ENCODE results near the gene KCNH4.
"Not testable (repeated sequence)": the region's sequence is repeated elsewhere in the genome, so short reads cannot be mapped to it uniquely, and the experiment has no call there.

The KCNH4 gene

GRCh38 chr17:42191275-42191608 lies 10.3 kb upstream of the KCNH4 start:
- Histone ChIP-seq H3K27ac (ENCODE audit: insufficient read depth in 1 of 2, low read depth in 1 of 2, low read length in 2 of 2, poor library complexity in 1 of 2, severe bottlenecking in 2 of 2) (no peak overlapping the region), H3K27me3 (replicated peaks in 2 of 5; ENCODE audit: control insufficient read depth in 4 of 5, insufficient read depth in 5 of 5, low read length in 4 of 5) (no peaks in the 10 kb centered on the region), H3K4me1 (ENCODE audit: control extremely low read depth in 1 of 4, control insufficient read depth in 4 of 4, insufficient read depth in 4 of 4, low read length in 3 of 4) (peaks cover 2 to 42% (median 31%) of the 10 kb centered on the region in 4 experiments), H3K9me3 (ENCODE audit: control extremely low read depth in 1 of 5, control insufficient read depth in 4 of 5, insufficient read depth in 2 of 5, low read depth in 1 of 5, low read length in 4 of 5) (no peaks in the 10 kb centered on the region), H3K4me3 (ENCODE audit: control insufficient read depth in 1 of 7, extremely low read depth in 1 of 7, insufficient read depth in 4 of 7, low read depth in 2 of 7, low read length in 6 of 7) (no peak overlapping the region), H3K36me3 (ENCODE audit: control insufficient read depth in 4 of 4, insufficient read depth in 4 of 4, low read length in 3 of 4) (peaks cover 0 to 20% (median 13%) of the 10 kb centered on the region in 4 experiments)
- CTCF ChIA-PET: interaction anchor here (0.7 to 1.7 kb wide), 3 partner anchors 10 to 166 kb away, joined by 3 to 4 read pairs (median 4); no protein-coding TSS in a partner anchor
- 100% methylated on average over 4 of the region's 5 CpGs for WGBS (ENCODE audit: insufficient coverage)
- POLR2A ChIA-PET: interaction anchor here (0.6 to 0.8 kb wide), 2 partner anchors 67 to 165 kb away, joined by 3 to 5 read pairs; no protein-coding TSS in a partner anchor
- no peak for DNase-seq

- no peaks in the 10 kb centered on the region for H3K27me3 ChIP-seq (replicated peaks in 2 of 5; ENCODE audit: control insufficient read depth in 4 of 5, insufficient read depth in 5 of 5, low read length in 4 of 5)
- CTCF ChIA-PET: interaction anchor here (0.9 to 1.9 kb wide), 6 partner anchors 9 to 75 kb away, joined by 3 to 4 read pairs (median 4); partner anchors contain the start of gene RAB5C
- no peak overlapping the region for H3K27ac ChIP-seq (ENCODE audit: insufficient read depth in 1 of 2, low read depth in 1 of 2, low read length in 2 of 2, poor library complexity in 1 of 2, severe bottlenecking in 2 of 2)
Measured at GRCh38 chr17:42190491-42191274, 9.7 kb upstream of the KCNH4 start.

GRCh38 chr17:42189651-42189965 lies 8.7 kb upstream of the KCNH4 start:
- Histone ChIP-seq H3K27ac (ENCODE audit: insufficient read depth in 1 of 2, low read depth in 1 of 2, low read length in 2 of 2, poor library complexity in 1 of 2, severe bottlenecking in 2 of 2) (no peak overlapping the region), H3K36me3 (ENCODE audit: control insufficient read depth in 4 of 4, insufficient read depth in 4 of 4, low read length in 3 of 4) (peaks cover 0 to 20% (median 13%) of the 10 kb centered on the region in 4 experiments), H3K9me3 (ENCODE audit: control extremely low read depth in 1 of 5, control insufficient read depth in 4 of 5, insufficient read depth in 2 of 5, low read depth in 1 of 5, low read length in 4 of 5) (no peaks in the 10 kb centered on the region), H3K4me3 (ENCODE audit: control insufficient read depth in 1 of 7, extremely low read depth in 1 of 7, insufficient read depth in 4 of 7, low read depth in 2 of 7, low read length in 6 of 7) (no peak overlapping the region), H3K4me1 (ENCODE audit: control extremely low read depth in 1 of 4, control insufficient read depth in 4 of 4, insufficient read depth in 4 of 4, low read length in 3 of 4) (peaks cover 2 to 44% (median 36%) of the 10 kb centered on the region in 4 experiments), H3K27me3 (replicated peaks in 2 of 5; ENCODE audit: control insufficient read depth in 4 of 5, insufficient read depth in 5 of 5, low read length in 4 of 5) (peaks cover 0 to 2% (median 0%) of the 10 kb centered on the region in 5 experiments)
- DNase-seq: no peak
- CTCF ChIA-PET: interaction anchor here (1.3 to 1.9 kb wide), 6 partner anchors 8 to 72 kb away, joined by 3 to 4 read pairs (median 3); partner anchors contain the start of genes HSPB9 and RAB5C
- POLR2A ChIA-PET: no interaction called here
- 92% methylated on average over 7 of the region's 11 CpGs for whole genome bisulfite sequencing (ENCODE audit: insufficient coverage)

More at GRCh38 chr17:42190491-42191274, 9.7 kb upstream of the KCNH4 start:
- peaks cover 0 to 20% (median 13%) of the 10 kb centered on the region in 4 experiments for H3K36me3 ChIP-seq (ENCODE audit: control insufficient read depth in 4 of 4, insufficient read depth in 4 of 4, low read length in 3 of 4)
- H3K4me3 ChIP-seq (ENCODE audit: control insufficient read depth in 1 of 7, extremely low read depth in 1 of 7, insufficient read depth in 4 of 7, low read depth in 2 of 7, low read length in 6 of 7): no peak overlapping the region
- no peak for DNase-seq
- no peaks in the 10 kb centered on the region for H3K9me3 ChIP-seq (ENCODE audit: control extremely low read depth in 1 of 5, control insufficient read depth in 4 of 5, insufficient read depth in 2 of 5, low read depth in 1 of 5, low read length in 4 of 5)
- WGBS (ENCODE audit: insufficient coverage): 89% methylated on average over 14 of the region's 17 CpGs
- POLR2A ChIA-PET: interaction anchor here (0.8 kb wide), 1 partner anchor 164 kb away, joined by 3 read pairs; no protein-coding TSS in a partner anchor
- H3K4me1 ChIP-seq (ENCODE audit: control extremely low read depth in 1 of 4, control insufficient read depth in 4 of 4, insufficient read depth in 4 of 4, low read length in 3 of 4): peaks cover 2 to 42% (median 31%) of the 10 kb centered on the region in 4 experiments

GRCh38 chr17:42188749-42189650 lies 8.1 kb upstream of the KCNH4 start:
- Histone ChIP-seq H3K36me3 (ENCODE audit: control insufficient read depth in 4 of 4, insufficient read depth in 4 of 4, low read length in 3 of 4) (peaks cover 0 to 20% (median 13%) of the 10 kb centered on the region in 4 experiments), H3K4me1 (ENCODE audit: control extremely low read depth in 1 of 4, control insufficient read depth in 4 of 4, insufficient read depth in 4 of 4, low read length in 3 of 4) (peaks cover 2 to 41% (median 35%) of the 10 kb centered on the region in 4 experiments), H3K27me3 (replicated peaks in 2 of 5; ENCODE audit: control insufficient read depth in 4 of 5, insufficient read depth in 5 of 5, low read length in 4 of 5) (peaks cover 0 to 2% (median 0%) of the 10 kb centered on the region in 5 experiments), H3K27ac (ENCODE audit: insufficient read depth in 1 of 2, low read depth in 1 of 2, low read length in 2 of 2, poor library complexity in 1 of 2, severe bottlenecking in 2 of 2) (no peak overlapping the region), H3K4me3 (ENCODE audit: control insufficient read depth in 1 of 7, extremely low read depth in 1 of 7, insufficient read depth in 4 of 7, low read depth in 2 of 7, low read length in 6 of 7) (no peak overlapping the region), H3K9me3 (ENCODE audit: control extremely low read depth in 1 of 5, control insufficient read depth in 4 of 5, insufficient read depth in 2 of 5, low read depth in 1 of 5, low read length in 4 of 5) (no peaks in the 10 kb centered on the region)
- WGBS (ENCODE audit: insufficient coverage): 79% methylated on average over 15 of the region's 19 CpGs
- ChIA-PET CTCF (interaction anchor here (0.6 to 1.9 kb wide), 11 partner anchors 7 to 295 kb away, joined by 3 to 5 read pairs (median 3); partner anchors contain the start of genes HSPB9 and RAB5C), POLR2A (interaction anchor here (0.6 kb wide), 1 partner anchor 835 kb away, joined by 3 read pairs; no protein-coding TSS in a partner anchor)
- DNase-seq: peak; percentile 54 to 92 (median 91)

DNA sequence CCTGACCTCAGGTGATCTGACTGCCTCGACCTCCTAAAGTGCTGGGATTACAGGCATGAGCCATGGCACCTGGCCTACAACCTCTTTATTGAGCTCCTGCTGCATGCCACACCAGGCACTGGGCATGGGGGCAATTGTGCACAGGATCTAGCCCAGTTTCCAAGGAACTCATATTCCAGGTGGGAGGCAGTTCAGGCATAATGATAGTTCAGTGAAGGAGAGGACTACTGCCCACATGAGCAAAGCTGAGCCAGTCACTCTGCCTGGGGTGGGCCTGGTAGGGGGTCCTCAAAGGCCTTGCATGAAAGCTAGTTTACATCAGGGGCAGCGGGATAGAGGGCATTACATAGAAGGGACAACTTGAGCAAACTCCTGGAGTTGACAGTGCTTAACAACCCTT lies 6.9 kb upstream of the KCNH4 start:
- ChIA-PET CTCF (interaction anchor here (0.5 to 1.9 kb wide), 7 partner anchors 8 to 218 kb away, joined by 3 to 5 read pairs (median 3); no protein-coding TSS in a partner anchor), POLR2A (no interaction called here)
- no peak for DNase-seq
- Histone ChIP-seq H3K4me3 (ENCODE audit: control insufficient read depth in 1 of 7, extremely low read depth in 1 of 7, insufficient read depth in 4 of 7, low read depth in 2 of 7, low read length in 6 of 7) (no peak overlapping the region), H3K27ac (ENCODE audit: insufficient read depth in 1 of 2, low read depth in 1 of 2, low read length in 2 of 2, poor library complexity in 1 of 2, severe bottlenecking in 2 of 2) (no peak overlapping the region), H3K36me3 (ENCODE audit: control insufficient read depth in 4 of 4, insufficient read depth in 4 of 4, low read length in 3 of 4) (peaks cover 0 to 20% (median 12%) of the 10 kb centered on the region in 4 experiments), H3K9me3 (ENCODE audit: control extremely low read depth in 1 of 5, control insufficient read depth in 4 of 5, insufficient read depth in 2 of 5, low read depth in 1 of 5, low read length in 4 of 5) (no peaks in the 10 kb centered on the region), H3K27me3 (replicated peaks in 2 of 5; ENCODE audit: control insufficient read depth in 4 of 5, insufficient read depth in 5 of 5, low read length in 4 of 5) (peaks cover 0 to 2% (median 0%) of the 10 kb centered on the region in 5 experiments), H3K4me1 (ENCODE audit: control extremely low read depth in 1 of 4, control insufficient read depth in 4 of 4, insufficient read depth in 4 of 4, low read length in 3 of 4) (peaks cover 0 to 39% (median 33%) of the 10 kb centered on the region in 4 experiments)
- WGBS (ENCODE audit: insufficient coverage): 100% methylated on average over 2 of the region's 2 CpGs

- H3K4me1 ChIP-seq (ENCODE audit: control extremely low read depth in 1 of 4, control insufficient read depth in 4 of 4, insufficient read depth in 4 of 4, low read length in 3 of 4): peaks cover 3 to 43% (median 39%) of the 10 kb centered on the region in 4 experiments
- H3K36me3 ChIP-seq (ENCODE audit: control insufficient read depth in 4 of 4, insufficient read depth in 4 of 4, low read length in 3 of 4): peaks cover 0 to 13% (median 7%) of the 10 kb centered on the region in 4 experiments
- ChIA-PET POLR2A (interaction anchor here (0.6 kb wide), 1 partner anchor 61 kb away, joined by 4 read pairs; no protein-coding TSS in a partner anchor), CTCF (interaction anchor here (0.8 kb wide), 1 partner anchor 12 kb away, joined by 3 read pairs; no protein-coding TSS in a partner anchor)
- peaks cover 0 to 12% (median 5%) of the 10 kb centered on the region in 5 experiments for H3K27me3 ChIP-seq (replicated peaks in 2 of 5; ENCODE audit: control insufficient read depth in 4 of 5, insufficient read depth in 5 of 5, low read length in 4 of 5)
- H3K9me3 ChIP-seq (ENCODE audit: control extremely low read depth in 1 of 5, control insufficient read depth in 4 of 5, insufficient read depth in 2 of 5, low read depth in 1 of 5, low read length in 4 of 5); H3K4me3 ChIP-seq (ENCODE audit: control insufficient read depth in 1 of 7, extremely low read depth in 1 of 7, insufficient read depth in 4 of 7, low read depth in 2 of 7, low read length in 6 of 7); DNase-seq; H3K27ac ChIP-seq (ENCODE audit: insufficient read depth in 1 of 2, low read depth in 1 of 2, low read length in 2 of 2, poor library complexity in 1 of 2, severe bottlenecking in 2 of 2): not testable (repeated sequence)
- WGBS (ENCODE audit: insufficient coverage): 100% methylated on average over 1 of the region's 5 CpGs
Measured at GRCh38 chr17:42186191-42186590, 5.2 kb upstream of the KCNH4 start.

All from common myeloid progenitor, CD34-positive (primary cell).